Caco-2 (cell line): Measurements from ENCODE around the gene ARAP2. TPM values are rescaled to one million over a fixed set of nuclear protein-coding genes. Genes with fewer than 3 reads are reported as not detected.

Experiments used
- BruUV-seq: library from RNA; stranded (reverse); fragments of 400-500 nt; replicated peaks from 2 replicates; lab custom pipeline; 2021; lab: Mats Ljungman, UMichigan
- CTCF ChIA-PET: fragments of 300-600 bp; sonication (Branson Sonifier 250); formaldehyde crosslinking; loops from one replicate; lab custom pipeline; 2022; ENCODE audit warnings: antibody characterized with exemption; lab: Charles Lee
- POLR2A ChIA-PET: fragments of 300-600 bp; sonication (Branson Sonifier 250); formaldehyde crosslinking; loops from one replicate; lab custom pipeline; 2022; ENCODE audit warnings: antibody characterized with exemption; lab: Charles Lee
- DNase-seq, 2 experiments: peaks; one replicate each; pipeline versions ENCODE4 v3.0.0 to v3.0.0-alpha.2; 2020 to 2022
- H3K27me3 ChIP-seq: replicated peaks from 2 replicates; pipeline ENCODE4 v1.6.0; 2011; ENCODE audit warnings: low read length; ENCODE audit not compliant: control insufficient read depth, insufficient read depth
- H3K36me3 ChIP-seq: 2 replicates; pipeline ENCODE4 v1.5.1; 2011; ENCODE audit warnings: low read length; ENCODE audit not compliant: control insufficient read depth, insufficient read depth
- H3K4me1 ChIP-seq: fragments of 250-450 bp; sonication (Bioruptor Pico); 2 replicates; pipeline ENCODE4 v1.5.1; 2020; ENCODE audit warnings: mild to moderate bottlenecking
- H3K4me3 ChIP-seq: 2 replicates; pipeline ENCODE4 v1.5.1; 2011; ENCODE audit warnings: low read depth, mild to moderate bottlenecking, control low read depth, low read length
- H3K9me3 ChIP-seq: fragments of 250-450 bp; sonication (Bioruptor Pico); 2 replicates; pipeline ENCODE4 v1.5.1; 2020; ENCODE audit warnings: mild to moderate bottlenecking, moderate library complexity
- H3K27ac Mint-ChIP-seq: one replicate; pipeline ENCODE4 v1.8.0; 2022; ENCODE audit warnings: mixed read lengths; ENCODE audit not compliant: unreplicated experiment
- H3K27me3 Mint-ChIP-seq: one replicate; pipeline ENCODE4 v1.8.0; 2022; ENCODE audit warnings: mixed read lengths; ENCODE audit not compliant: insufficient read depth, unreplicated experiment
- H3K36me3 Mint-ChIP-seq: one replicate; pipeline ENCODE4 v1.8.0; 2022; ENCODE audit warnings: mild to moderate bottlenecking, mixed read lengths; ENCODE audit not compliant: insufficient read depth, unreplicated experiment
- H3K4me1 Mint-ChIP-seq: one replicate; pipeline ENCODE4 v1.8.0; 2022; ENCODE audit warnings: low read depth, mixed read lengths; ENCODE audit not compliant: unreplicated experiment
- H3K4me3 Mint-ChIP-seq: one replicate; pipeline ENCODE4 v1.8.0; 2022; ENCODE audit warnings: mild to moderate bottlenecking, moderate library complexity, mixed read lengths; ENCODE audit not compliant: unreplicated experiment
- H3K9me3 Mint-ChIP-seq: one replicate; pipeline ENCODE4 v1.8.0; 2022; ENCODE audit warnings: mixed read lengths; ENCODE audit not compliant: unreplicated experiment
- CTCF ChIP-seq, 2 experiments: fragments of 200-600 bp in 1 of 2; IDR thresholded peaks; 1 replicate in 1 of 2; 2 replicates in 1 of 2; pipeline versions ENCODE4 v1.5.1 to v1.8.0; 2011 to 2022; ENCODE audit warnings: antibody characterized with exemption in 1 of 2, control low read depth in 1 of 2, inconsistent platforms in 1 of 2, low read depth in 1 of 2, low read length in 1 of 2, mild to moderate bottlenecking in 1 of 2, moderate library complexity in 1 of 2; ENCODE audit not compliant: insufficient read depth in 1 of 2, severe bottlenecking in 1 of 2, unreplicated experiment in 1 of 2
- intact Hi-C: fragments of 100-400 bp; cut with micrococcal nuclease; formaldehyde crosslinking; loops from one replicate; pipeline ENCODE4 v1.10.0; 2022; ENCODE audit not compliant: unreplicated experiment
- total RNA-seq: library from RNA; stranded (reverse); gene quantifications from 2 replicates; pipeline ENCODE4 v1.2.3, GENCODE V29; 2022

The ARAP2 gene
- total RNA-seq, 1 experiment from 2014 or later: 3.9 TPM

GRCh38 chr4:36280555-36280954, 36.2 kb upstream of the ARAP2 start:
- Mint-ChIP-seq H3K36me3 (no peaks in the 10 kb centered on the region), H3K27ac (no peak overlapping the region), H3K27me3 (peaks cover 8% of the 10 kb centered on the region), H3K9me3 (no peaks in the 10 kb centered on the region), H3K4me3 (no peak overlapping the region), H3K4me1 (no peaks in the 10 kb centered on the region)
- Histone ChIP-seq H3K36me3 (no peaks in the 10 kb centered on the region), H3K4me1 (no peaks in the 10 kb centered on the region), H3K27me3 (no peaks in the 10 kb centered on the region), H3K4me3 (no peak overlapping the region), H3K9me3 (no peaks in the 10 kb centered on the region)
- no peak for TF ChIP-seq CTCF (IDR thresholded peaks at IDR 0.05; ENCODE audit: insufficient read depth in 1 of 2, low read depth in 1 of 2, low read length in 1 of 2, severe bottlenecking in 1 of 2, unreplicated experiment in 1 of 2)
- BruUV-seq: no TSS peak
- no peak for DNase-seq
- ChIA-PET CTCF (no interaction called here), POLR2A (no interaction called here)
- intact Hi-C loops: no loop called here

GRCh38 chr4:36278789-36279188, 34.5 kb upstream of the ARAP2 start:
- H3K36me3 ChIP-seq: no peaks in the 10 kb centered on the region
- H3K4me3 ChIP-seq: no peak overlapping the region
- intact Hi-C loops: no loop called here
- no peak overlapping the region for H3K4me3 Mint-ChIP-seq
- ChIA-PET CTCF (no interaction called here), POLR2A (no interaction called here)
- no peak overlapping the region for H3K27ac Mint-ChIP-seq
- no peaks in the 10 kb centered on the region for H3K9me3 ChIP-seq
- H3K27me3 Mint-ChIP-seq: peaks cover 8% of the 10 kb centered on the region
- no peaks in the 10 kb centered on the region for H3K4me1 Mint-ChIP-seq
- H3K36me3 Mint-ChIP-seq: no peaks in the 10 kb centered on the region
- no TSS peak for BruUV-seq
- no peaks in the 10 kb centered on the region for H3K4me1 ChIP-seq
- H3K27me3 ChIP-seq: no peaks in the 10 kb centered on the region
- no peak for TF ChIP-seq CTCF (IDR thresholded peaks at IDR 0.05; ENCODE audit: insufficient read depth in 1 of 2, low read depth in 1 of 2, low read length in 1 of 2, severe bottlenecking in 1 of 2, unreplicated experiment in 1 of 2)
- H3K9me3 Mint-ChIP-seq: no peaks in the 10 kb centered on the region
- DNase-seq: no peak

- H3K4me3 Mint-ChIP-seq: no peak overlapping the region
- no peak overlapping the region for H3K27ac Mint-ChIP-seq
- H3K36me3 Mint-ChIP-seq: no peaks in the 10 kb centered on the region
- no peaks in the 10 kb centered on the region for H3K27me3 ChIP-seq
- no peaks in the 10 kb centered on the region for H3K9me3 Mint-ChIP-seq
- no peak for TF ChIP-seq CTCF (IDR thresholded peaks at IDR 0.05; ENCODE audit: insufficient read depth in 1 of 2, low read depth in 1 of 2, low read length in 1 of 2, severe bottlenecking in 1 of 2, unreplicated experiment in 1 of 2)
- no peak for DNase-seq
- H3K36me3 ChIP-seq: no peaks in the 10 kb centered on the region
- H3K4me1 ChIP-seq: no peaks in the 10 kb centered on the region
- H3K4me1 Mint-ChIP-seq: no peaks in the 10 kb centered on the region
- BruUV-seq: no TSS peak
- intact Hi-C loops: no loop called here
- no peaks in the 10 kb centered on the region for H3K9me3 ChIP-seq
- CTCF ChIA-PET: no interaction called here
- POLR2A ChIA-PET: no interaction called here
- peaks cover 8% of the 10 kb centered on the region for H3K27me3 Mint-ChIP-seq
- no peak overlapping the region for H3K4me3 ChIP-seq
These were observed 33.2 kb upstream of the ARAP2 start for GRCh38 chr4:36277533-36277932.
